ENCODE results near the gene MFN1. TPM values are rescaled to one million over a fixed set of nuclear protein-coding genes. Genes with fewer than 3 reads are reported as not detected.
A peak's percentile ranks its signal among the peaks of the same experiment; 100 is the strongest.

Gene MFN1
- total RNA-seq, 1 donor from 2014 or later, result 74.2 TPM

DNA sequence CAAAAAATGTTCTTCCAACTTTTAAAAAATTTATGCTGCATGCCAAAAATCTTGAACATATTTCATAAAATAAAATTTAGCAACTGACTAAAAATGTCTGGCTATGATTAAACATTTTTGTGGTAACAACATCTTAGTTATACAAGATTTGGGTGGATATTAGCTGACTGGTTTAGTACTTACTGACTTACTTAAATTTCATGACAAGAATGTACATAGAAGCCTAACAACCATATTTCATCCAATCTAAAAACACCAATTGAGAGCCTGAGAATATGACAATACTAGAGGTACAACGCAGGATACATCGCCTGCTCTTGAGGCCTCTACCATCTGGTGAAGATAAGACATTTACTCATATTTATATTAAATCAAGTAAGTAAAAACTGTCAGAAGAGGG lies 69.2 kb downstream of the MFN1 start:
- Histone ChIP-seq H3K4me1 (peaks cover 22% of the 10 kb centered on the region), H3K4me3 (no peak overlapping the region), H3K27me3 (ENCODE audit: low read depth) (no peaks in the 10 kb centered on the region), H3K27ac (replicated peaks) (no peak overlapping the region), H3K9me3 (replicated peaks) (no peaks in the 10 kb centered on the region), H3K36me3 (peaks cover 40% of the 10 kb centered on the region)
- DNase-seq, result no peak
- TF ChIP-seq CTCF (IDR thresholded peaks at IDR 0.05; ENCODE audit: borderline replicate concordance), result no peak
- intact Hi-C loops (cut with micrococcal nuclease), result no loop called here

DNA sequence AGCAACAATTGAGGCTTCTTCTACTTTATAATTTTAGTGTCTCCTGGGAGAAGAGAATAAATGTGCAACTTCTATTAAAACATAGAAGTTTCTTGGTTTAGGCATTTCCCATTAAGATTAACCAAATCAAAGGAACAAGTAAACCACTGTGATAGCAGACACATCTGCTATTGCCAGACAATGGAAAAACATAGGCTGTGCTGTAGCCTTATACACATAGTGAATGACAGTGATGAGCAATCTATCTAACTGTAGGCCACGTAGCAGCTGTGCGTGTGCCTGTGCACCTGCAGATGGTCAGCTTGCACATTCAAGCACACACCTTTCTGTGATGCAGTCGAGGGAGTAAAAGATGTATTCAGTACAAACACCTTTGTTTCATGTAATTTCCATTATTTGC lies 71.1 kb downstream of the MFN1 start:
- Histone ChIP-seq H3K36me3 (peaks cover 29% of the 10 kb centered on the region), H3K27ac (replicated peaks) (no peak overlapping the region), H3K4me1 (peaks cover 33% of the 10 kb centered on the region), H3K9me3 (replicated peaks) (no peaks in the 10 kb centered on the region), H3K4me3 (no peak overlapping the region), H3K27me3 (ENCODE audit: low read depth) (no peaks in the 10 kb centered on the region)
- intact Hi-C loops (cut with micrococcal nuclease), result no loop called here
- no peak for TF ChIP-seq CTCF (IDR thresholded peaks at IDR 0.05; ENCODE audit: borderline replicate concordance)
- no peak for DNase-seq

DNA sequence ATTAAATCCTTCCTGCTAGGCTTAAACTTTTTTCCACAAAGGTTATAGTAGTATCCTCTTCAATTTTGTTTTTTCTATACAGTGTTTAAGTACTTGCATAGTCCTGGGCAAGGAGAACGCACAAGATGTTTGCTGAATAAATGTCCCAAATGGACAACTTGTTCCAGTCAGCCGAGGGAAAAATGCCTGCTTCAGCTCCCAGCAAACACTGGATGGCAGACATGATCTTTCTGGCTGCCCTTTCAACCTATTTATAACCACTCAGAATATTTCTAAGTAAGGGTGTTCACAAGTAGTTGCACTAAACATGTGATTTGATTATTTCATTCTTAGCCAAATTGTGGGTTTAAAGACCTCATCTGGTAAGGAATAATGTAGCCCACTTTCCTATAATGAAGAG lies 74.0 kb downstream of the MFN1 start:
- peaks cover 19% of the 10 kb centered on the region for H3K4me1 ChIP-seq
- H3K4me3 ChIP-seq, result no peak overlapping the region
- H3K27ac ChIP-seq (replicated peaks), result peak overlapping the region; percentile 59
- no peaks in the 10 kb centered on the region for H3K27me3 ChIP-seq (ENCODE audit: low read depth)
- peaks cover 54% of the 10 kb centered on the region for H3K36me3 ChIP-seq
- DNase-seq, result no peak
- no peaks in the 10 kb centered on the region for H3K9me3 ChIP-seq (replicated peaks)
- intact Hi-C loops (cut with micrococcal nuclease), result loop anchor here (5.0 kb wide), 1 partner anchor 136 kb away; no protein-coding TSS in a partner anchor
- TF ChIP-seq CTCF (IDR thresholded peaks at IDR 0.05; ENCODE audit: borderline replicate concordance), result peak; percentile 81

- no peak for DNase-seq
- peaks cover 38% of the 10 kb centered on the region for H3K4me1 ChIP-seq
- intact Hi-C loops (cut with micrococcal nuclease), result no loop called here
- peaks cover 32% of the 10 kb centered on the region for H3K36me3 ChIP-seq
- no peak overlapping the region for H3K27ac ChIP-seq (replicated peaks)
- no peak overlapping the region for H3K4me3 ChIP-seq
- no peaks in the 10 kb centered on the region for H3K27me3 ChIP-seq (ENCODE audit: low read depth)
- no peak for TF ChIP-seq CTCF (IDR thresholded peaks at IDR 0.05; ENCODE audit: borderline replicate concordance)
- no peaks in the 10 kb centered on the region for H3K9me3 ChIP-seq (replicated peaks)
Measured at GRCh38 chr3:179425075-179425474, 77.6 kb downstream of the MFN1 start.

- H3K4me3 ChIP-seq, result no peak overlapping the region
- no peaks in the 10 kb centered on the region for H3K27me3 ChIP-seq (ENCODE audit: low read depth)
- no peak overlapping the region for H3K27ac ChIP-seq (replicated peaks)
- peaks cover 59% of the 10 kb centered on the region for H3K4me1 ChIP-seq
- no peak for DNase-seq
- H3K36me3 ChIP-seq, result peaks cover 21% of the 10 kb centered on the region
- TF ChIP-seq CTCF (IDR thresholded peaks at IDR 0.05; ENCODE audit: borderline replicate concordance), result no peak
- intact Hi-C loops (cut with micrococcal nuclease), result no loop called here
- H3K9me3 ChIP-seq (replicated peaks), result no peaks in the 10 kb centered on the region
Measured at GRCh38 chr3:179428876-179429548, 81.5 kb downstream of the MFN1 start.

Measured in left ventricle myocardium inferior (tissue), 1 donor.